NT2/D1 (cell line): ENCODE results near the gene MAT1A.

Experiments used
- DNase-seq: peaks from one replicate; pipeline ENCODE4 v3.0.0-alpha.2; 2011; ENCODE audit warnings: low read depth, low spot score
- H3K27me3 ChIP-seq: 2 replicates; pipeline ENCODE4 v1.6.0; 2011; ENCODE audit warnings: mild to moderate bottlenecking; ENCODE audit not compliant: insufficient read length, insufficient read depth
- H3K36me3 ChIP-seq: 2 replicates; pipeline ENCODE4 v1.6.1; 2011; ENCODE audit warnings: mild to moderate bottlenecking, low read length, mixed read lengths; ENCODE audit not compliant: insufficient read depth, insufficient read length
- H3K4me1 ChIP-seq: 2 replicates; pipeline ENCODE4 v1.5.1; 2011; ENCODE audit not compliant: insufficient read depth, insufficient read length
- H3K4me3 ChIP-seq: 2 replicates; pipeline ENCODE4 v1.5.1; 2011; ENCODE audit warnings: low read depth; ENCODE audit not compliant: insufficient read length
- H3K9ac ChIP-seq: 2 replicates; pipeline ENCODE4 v1.6.0; 2011; ENCODE audit warnings: low read depth; ENCODE audit not compliant: insufficient read length
- H3K9me3 ChIP-seq: 2 replicates; pipeline ENCODE4 v1.5.1; 2011; ENCODE audit warnings: mild to moderate bottlenecking, low read length; ENCODE audit not compliant: insufficient read depth
- SUZ12 ChIP-seq: IDR thresholded peaks from 2 replicates; pipeline ENCODE4 v1.6.1; 2011; ENCODE audit not compliant: insufficient read length, insufficient read depth; ENCODE audit errors: extremely low read depth
- YY1 ChIP-seq: IDR thresholded peaks from 2 replicates; pipeline ENCODE4 v1.6.1; 2011; ENCODE audit not compliant: insufficient read length, insufficient read depth
- ZNF274 ChIP-seq: IDR thresholded peaks from 2 replicates; pipeline ENCODE4 v1.6.1; 2011; ENCODE audit warnings: mild to moderate bottlenecking, low read depth, low read length

The MAT1A gene

DNA sequence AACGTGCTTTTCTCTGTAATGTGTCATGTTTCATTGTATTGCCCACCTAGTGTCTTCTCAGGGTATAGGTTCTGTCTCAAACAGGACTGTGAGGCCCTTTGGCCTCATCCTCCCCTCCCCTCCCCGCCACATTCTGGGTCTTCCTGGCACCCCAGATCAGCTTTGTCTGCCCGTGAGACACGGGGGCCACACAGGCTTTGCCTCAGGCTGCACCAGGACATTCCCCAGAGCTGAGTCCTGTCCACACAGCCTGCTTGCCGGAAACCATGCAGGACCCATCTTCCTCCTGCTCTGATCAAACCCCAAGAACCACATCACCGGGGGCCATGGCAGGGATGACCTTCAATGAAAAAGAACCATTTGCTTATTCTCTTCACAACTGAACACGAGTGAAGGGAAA lies 18.6 kb downstream of the MAT1A start:
- Histone ChIP-seq H3K9me3 (no peaks in the 10 kb centered on the region; the same call in 1 of the 2 replicates), H3K4me1 (peaks cover 10% of the 10 kb centered on the region), H3K4me3 (no peak overlapping the region), H3K9ac (no peak overlapping the region), H3K36me3 (no peaks in the 10 kb centered on the region), H3K27me3 (no peaks in the 10 kb centered on the region)
- TF ChIP-seq ZNF274 (no peak), YY1 (no peak), SUZ12 (no peak)
- DNase-seq: no peak

DNA sequence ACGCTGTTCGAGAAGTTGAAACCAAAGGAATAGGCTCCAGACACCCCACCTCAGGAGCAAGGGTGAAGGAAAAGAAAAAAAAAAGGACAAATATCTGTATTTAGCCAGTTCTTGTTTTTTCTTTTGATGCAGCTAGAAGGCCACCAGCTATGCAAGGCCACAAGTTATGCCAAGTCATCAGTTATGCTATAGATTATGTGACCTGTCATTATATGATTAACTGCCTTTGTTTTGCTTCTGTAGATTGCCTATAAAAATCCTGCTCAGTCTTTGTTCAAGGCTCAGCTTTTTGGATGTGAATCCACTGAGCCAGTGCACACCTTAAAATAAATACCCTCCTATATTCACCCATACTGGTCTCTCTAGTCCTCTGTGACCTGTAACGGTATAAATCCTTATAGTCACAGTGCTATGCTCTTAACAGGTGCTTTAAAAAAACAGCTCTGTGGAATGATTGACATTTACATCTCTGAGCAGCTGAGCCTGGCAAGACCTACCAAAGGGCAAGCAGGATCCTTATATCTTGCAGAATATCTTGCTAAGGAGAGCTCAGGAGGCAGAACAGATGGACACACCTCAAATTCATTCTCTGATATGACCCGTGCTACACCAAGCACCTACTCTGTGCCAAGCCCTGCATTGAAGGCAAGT lies 20.4 kb downstream of the MAT1A start:
- no peaks in the 10 kb centered on the region for H3K36me3 ChIP-seq
- TF ChIP-seq SUZ12 (no peak), YY1 (no peak), ZNF274 (no peak)
- H3K9ac ChIP-seq: no peak overlapping the region
- H3K4me1 ChIP-seq: peaks cover 7% of the 10 kb centered on the region
- H3K27me3 ChIP-seq: no peaks in the 10 kb centered on the region
- no peak overlapping the region for H3K4me3 ChIP-seq
- H3K9me3 ChIP-seq: no peaks in the 10 kb centered on the region; the same call in 1 of the 2 replicates
- no peak for DNase-seq

DNA sequence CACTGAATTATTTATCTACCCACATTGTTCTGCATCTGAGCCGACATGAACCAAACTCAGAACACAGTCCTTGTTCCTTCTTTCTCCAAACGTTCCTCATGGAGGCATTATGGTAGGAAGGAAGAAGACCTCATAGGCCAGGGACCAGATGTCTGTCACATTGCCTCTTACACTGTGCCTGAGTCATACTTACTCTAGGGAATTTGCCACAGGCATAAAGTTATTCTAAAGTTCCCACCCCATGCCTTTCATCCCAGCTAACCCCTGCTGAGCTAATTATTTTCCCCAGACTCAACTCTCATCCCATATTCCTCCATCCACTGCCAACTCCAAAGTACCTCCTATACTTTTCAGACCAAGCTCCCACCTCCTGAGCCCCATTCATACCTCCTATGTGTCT lies 21.2 kb downstream of the MAT1A start:
- Histone ChIP-seq H3K9me3 (no peaks in the 10 kb centered on the region; the same call in 1 of the 2 replicates), H3K36me3 (no peaks in the 10 kb centered on the region), H3K9ac (no peak overlapping the region), H3K4me3 (no peak overlapping the region), H3K27me3 (no peaks in the 10 kb centered on the region), H3K4me1 (peaks cover 7% of the 10 kb centered on the region)
- TF ChIP-seq ZNF274: no peak
- no peak for TF ChIP-seq YY1
- TF ChIP-seq SUZ12: no peak
- no peak for DNase-seq

DNA sequence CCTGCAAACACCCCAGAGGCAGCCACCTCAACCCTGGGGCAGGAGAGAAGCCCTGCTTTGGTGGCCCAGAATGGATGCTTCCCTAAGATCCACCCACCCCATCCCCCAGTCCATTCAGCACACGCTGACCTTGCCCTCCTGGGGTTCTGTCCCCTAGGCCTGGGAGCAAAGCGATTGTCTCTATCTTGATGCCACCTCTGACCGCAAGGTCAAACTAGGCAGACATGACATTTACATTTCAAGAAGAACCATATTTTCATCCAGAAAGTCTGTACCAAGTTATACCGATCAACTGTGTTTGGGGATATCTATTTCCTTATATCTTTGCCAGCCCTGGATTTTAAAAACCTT lies 23.0 kb downstream of the MAT1A start:
- Histone ChIP-seq H3K4me1 (peaks cover 3% of the 10 kb centered on the region), H3K27me3 (no peaks in the 10 kb centered on the region), H3K4me3 (no peak overlapping the region), H3K9ac (no peak overlapping the region), H3K36me3 (no peaks in the 10 kb centered on the region), H3K9me3 (no peaks in the 10 kb centered on the region; the same call in 1 of the 2 replicates)
- TF ChIP-seq YY1: no peak
- no peak for TF ChIP-seq SUZ12
- TF ChIP-seq ZNF274: no peak
- DNase-seq: no peak

DNA sequence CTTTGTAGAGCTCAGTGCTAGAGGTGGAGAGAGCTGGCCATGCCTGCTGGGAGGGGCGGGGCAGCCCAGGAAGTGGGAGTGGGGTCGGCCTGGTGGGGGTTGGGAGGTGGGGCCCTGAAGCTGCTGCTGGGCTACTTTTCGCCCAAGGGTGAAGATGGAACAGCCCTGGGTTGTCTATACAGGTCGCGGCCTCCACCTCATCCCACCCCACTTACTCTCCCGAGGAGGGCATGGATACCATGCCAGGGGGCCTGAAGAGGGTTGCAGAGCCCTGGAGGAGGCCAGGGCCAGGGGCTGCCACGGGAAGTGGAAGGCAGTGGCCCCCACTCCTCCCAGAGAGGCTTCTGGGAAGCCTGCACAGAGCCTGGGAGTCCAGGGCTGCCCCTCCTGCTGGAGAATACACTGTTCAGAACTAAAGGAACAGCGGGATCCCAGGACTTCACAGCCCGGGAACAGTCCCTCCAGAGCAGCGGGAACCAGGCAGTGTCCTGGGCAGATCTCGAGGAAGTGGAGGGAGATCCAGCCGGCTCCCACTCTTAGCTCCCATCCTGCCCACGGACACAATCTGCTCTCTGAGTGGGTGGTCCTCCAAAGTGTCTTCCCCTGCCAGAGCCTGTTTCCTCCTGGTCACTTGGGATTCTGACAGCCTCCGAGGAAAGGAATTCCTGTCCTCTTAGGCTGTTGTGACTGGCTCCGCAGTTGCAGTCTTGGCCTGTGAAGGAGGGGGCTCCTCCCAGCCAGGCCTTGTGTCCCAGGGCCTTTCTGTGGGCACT lies 23.5 kb downstream of the MAT1A start:
- no peak for DNase-seq
- H3K36me3 ChIP-seq: no peaks in the 10 kb centered on the region
- no peaks in the 10 kb centered on the region; the same call in 1 of the 2 replicates for H3K9me3 ChIP-seq
- H3K27me3 ChIP-seq: no peaks in the 10 kb centered on the region
- no peak for TF ChIP-seq YY1
- no peak for TF ChIP-seq ZNF274
- TF ChIP-seq SUZ12: no peak
- no peak overlapping the region for H3K9ac ChIP-seq
- H3K4me3 ChIP-seq: no peak overlapping the region
- peaks cover 3% of the 10 kb centered on the region for H3K4me1 ChIP-seq

DNA sequence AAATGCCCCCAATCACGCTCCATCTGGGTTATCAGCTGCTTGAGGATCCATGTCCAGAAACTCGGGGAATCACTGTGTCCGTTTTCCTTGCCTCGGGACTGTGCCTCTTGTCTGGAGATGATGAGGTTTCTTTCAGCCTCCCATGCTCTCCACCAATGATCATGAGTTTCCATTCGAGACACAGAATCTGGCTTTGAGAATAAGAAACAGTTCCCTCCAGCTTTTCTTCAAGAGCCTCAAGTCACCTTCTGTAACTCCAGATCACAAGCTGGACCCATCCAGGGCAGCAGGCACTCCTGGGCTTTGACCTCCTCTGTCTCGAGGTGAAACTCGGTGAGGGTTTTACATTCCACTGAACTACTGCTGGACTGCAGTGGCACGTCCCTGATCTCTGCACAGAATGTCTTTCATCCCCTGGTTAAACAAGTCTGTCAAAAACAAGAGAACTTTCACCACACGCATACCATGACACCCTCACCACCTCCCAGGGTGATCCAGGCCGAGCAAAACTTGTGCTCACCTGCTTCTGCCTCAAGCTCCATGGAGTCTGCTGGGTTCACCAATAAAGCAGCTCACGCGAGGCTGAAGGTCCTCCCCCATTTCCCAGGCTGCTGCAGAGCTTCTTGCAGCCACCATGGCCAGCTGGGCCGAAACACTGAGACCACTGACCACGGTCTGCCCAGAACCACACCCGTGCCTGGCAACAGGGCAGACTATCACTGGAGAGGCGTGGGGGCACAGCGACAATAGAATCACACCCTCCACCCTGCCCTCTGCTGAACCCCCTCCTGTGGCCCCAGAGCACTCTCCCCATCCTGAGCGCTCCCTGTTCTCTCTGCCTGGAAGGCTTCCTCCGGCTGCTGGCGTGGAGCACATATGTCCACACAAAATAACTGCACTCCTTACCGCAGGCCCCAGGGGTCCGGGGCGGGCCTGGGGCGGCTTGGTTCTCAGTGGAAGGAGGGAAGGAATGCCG lies 25.1 kb downstream of the MAT1A start:
- H3K4me3 ChIP-seq: no peak overlapping the region
- no peak for DNase-seq
- H3K27me3 ChIP-seq: no peaks in the 10 kb centered on the region
- H3K36me3 ChIP-seq: no peaks in the 10 kb centered on the region
- H3K9me3 ChIP-seq: no peaks in the 10 kb centered on the region
- H3K9ac ChIP-seq: no peak overlapping the region
- H3K4me1 ChIP-seq: peaks cover 5% of the 10 kb centered on the region
- no peak for TF ChIP-seq YY1
- TF ChIP-seq SUZ12: no peak
- TF ChIP-seq ZNF274: no peak
